Coronary artery (tissue), 2 donors: ENCODE data around the gene SYNGR2.

Experiments used
- DNase-seq: peaks from one replicate; pipeline ENCODE4 v3.0.0-alpha.2; 2017; ENCODE audit warnings: low spot score
- H3K27ac ChIP-seq, 2 donors: fragments of 200-600 bp; sonication (generic); one replicate each; pipeline ENCODE4 v1.5.1; 2016 to 2019
- H3K4me3 ChIP-seq: fragments of 200-600 bp; sonication (generic); 2 replicates; pipeline ENCODE4 v1.5.1; 2016; ENCODE audit warnings: mild to moderate bottlenecking, moderate library complexity
- CTCF ChIP-seq: fragments of 200-600 bp; sonication (generic); IDR thresholded peaks from one replicate; pipeline ENCODE4 v1.5.1; 2019; ENCODE audit warnings: antibody characterized with exemption

The SYNGR2 gene

GRCh38 chr17:78214016-78214705, 45.8 kb downstream of the SYNGR2 start, which contains the start of gene BIRC5:
Gene BIRC5, plus strand, starts transcription at chr17:78214253. Its CDS starts 64 bp downstream, at chr17:78214317.
- TF ChIP-seq CTCF = no peak
- peak within 1 kb of the TSS; percentile 67 for H3K4me3 ChIP-seq
- DNase-seq = peak; percentile 86
- H3K27ac ChIP-seq = no peak within 1 kb of the TSS

GRCh38 chr17:78214706-78215061, 46.3 kb downstream of the SYNGR2 start:
- DNase-seq = no peak
- H3K27ac ChIP-seq = no peak overlapping the region
- peak overlapping the region; percentile 67 for H3K4me3 ChIP-seq
- TF ChIP-seq CTCF = no peak

- no peak overlapping the region for H3K4me3 ChIP-seq
- no peak for DNase-seq
- no peak overlapping the region for H3K27ac ChIP-seq
- TF ChIP-seq CTCF = no peak
These were observed 51.2 kb downstream of the SYNGR2 start for GRCh38 chr17:78219396-78220150.
